Fibroblast of the aortic adventitia (primary cell): ENCODE data around the gene CCNY. TPM values are rescaled to one million over a fixed set of nuclear protein-coding genes. Genes with fewer than 3 reads are reported as not detected.
"Not testable (repeated sequence)": the region's sequence is repeated elsewhere in the genome, so short reads cannot be mapped to it uniquely, and the experiment has no call there.

Experiments used
- DNase-seq: peaks from one replicate; pipeline ENCODE4 v3.0.0-alpha.2; 2010; ENCODE audit warnings: low read depth
- H3K4me3 ChIP-seq: 2 replicates; pipeline ENCODE4 v1.5.1; 2011; ENCODE audit warnings: low read depth, mild to moderate bottlenecking, control low read depth, low read length, moderate library complexity
- total RNA-seq: library from RNA; depleted of rRNA; stranded (reverse); fragments of >200 nt; gene quantifications from 2 replicates; pipeline ENCODE4 v1.2.3, GENCODE V29; 2012; ENCODE audit warnings: low replicate concordance
- TF ChIP-seq, protein P1 (sequence below): IDR thresholded peaks from 2 replicates; pipeline ENCODE4 v1.5.1; 2011; ENCODE audit warnings: mild to moderate bottlenecking, low read length, control low read depth, inconsistent platforms; ENCODE audit not compliant: insufficient read depth

CCNY gene
- total RNA-seq, 1 donor: 55.4 TPM

DNA sequence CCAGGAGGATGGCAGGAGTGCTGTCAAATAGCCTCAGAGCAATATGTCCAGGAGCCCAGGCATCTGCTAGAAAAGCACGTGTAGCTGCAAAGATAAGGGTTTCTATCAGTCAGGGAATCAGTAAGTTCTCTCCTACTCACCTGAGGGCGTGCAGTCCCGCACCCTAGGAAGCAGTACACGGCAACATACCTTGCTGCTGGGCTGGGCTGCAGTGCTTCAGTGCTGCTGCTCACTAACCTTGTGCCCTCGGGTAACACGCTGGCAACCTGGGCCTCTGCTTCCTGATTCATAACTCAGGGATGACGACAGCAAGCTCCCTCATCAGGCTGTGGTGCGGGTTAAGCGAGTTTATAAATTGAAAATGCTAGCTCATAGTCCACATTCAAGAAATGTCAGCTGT lies 29.5 kb upstream of the CCNY start:
- TF ChIP-seq, protein P1, sequence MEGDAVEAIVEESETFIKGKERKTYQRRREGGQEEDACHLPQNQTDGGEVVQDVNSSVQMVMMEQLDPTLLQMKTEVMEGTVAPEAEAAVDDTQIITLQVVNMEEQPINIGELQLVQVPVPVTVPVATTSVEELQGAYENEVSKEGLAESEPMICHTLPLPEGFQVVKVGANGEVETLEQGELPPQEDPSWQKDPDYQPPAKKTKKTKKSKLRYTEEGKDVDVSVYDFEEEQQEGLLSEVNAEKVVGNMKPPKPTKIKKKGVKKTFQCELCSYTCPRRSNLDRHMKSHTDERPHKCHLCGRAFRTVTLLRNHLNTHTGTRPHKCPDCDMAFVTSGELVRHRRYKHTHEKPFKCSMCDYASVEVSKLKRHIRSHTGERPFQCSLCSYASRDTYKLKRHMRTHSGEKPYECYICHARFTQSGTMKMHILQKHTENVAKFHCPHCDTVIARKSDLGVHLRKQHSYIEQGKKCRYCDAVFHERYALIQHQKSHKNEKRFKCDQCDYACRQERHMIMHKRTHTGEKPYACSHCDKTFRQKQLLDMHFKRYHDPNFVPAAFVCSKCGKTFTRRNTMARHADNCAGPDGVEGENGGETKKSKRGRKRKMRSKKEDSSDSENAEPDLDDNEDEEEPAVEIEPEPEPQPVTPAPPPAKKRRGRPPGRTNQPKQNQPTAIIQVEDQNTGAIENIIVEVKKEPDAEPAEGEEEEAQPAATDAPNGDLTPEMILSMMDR: no peak
- peak; percentile 23 for DNase-seq
- no peak overlapping the region for H3K4me3 ChIP-seq

DNA sequence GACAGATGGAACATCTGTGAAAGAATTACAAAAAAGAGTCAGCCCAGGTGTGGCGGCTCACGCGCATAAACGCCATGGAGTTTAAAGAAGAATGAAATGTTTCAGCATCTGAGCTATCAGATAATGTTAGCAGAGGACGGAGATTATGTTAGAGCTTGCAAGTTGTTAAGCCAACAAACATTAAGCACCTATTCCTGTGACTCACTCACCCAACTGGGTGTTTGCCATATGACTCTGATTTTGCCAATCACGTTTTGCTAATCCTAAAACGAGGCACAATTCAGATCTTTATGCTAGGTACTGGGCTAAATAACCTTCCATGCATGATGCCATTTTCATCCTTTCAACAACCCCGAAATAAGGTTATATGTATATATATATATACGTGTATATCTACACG lies 29.0 kb upstream of the CCNY start:
- no peak overlapping the region for H3K4me3 ChIP-seq
- TF ChIP-seq, protein P1: no peak
- DNase-seq: peak; percentile 60

- TF ChIP-seq, protein P1: no peak
- H3K4me3 ChIP-seq: no peak overlapping the region
- DNase-seq: no peak
Measured at GRCh38 chr10:35308809-35309208, 27.5 kb upstream of the CCNY start.

- not testable (repeated sequence) for DNase-seq, H3K4me3 ChIP-seq
Measured at GRCh38 chr10:35314142-35314541, 22.2 kb upstream of the CCNY start.

- not testable (repeated sequence) for DNase-seq, H3K4me3 ChIP-seq
Measured at GRCh38 chr10:35315235-35315634, 21.1 kb upstream of the CCNY start.

GRCh38 chr10:35316218-35316967 lies 19.9 kb upstream of the CCNY start:
- H3K4me3 ChIP-seq: no peak overlapping the region
- DNase-seq: no peak
- TF ChIP-seq, protein P1: no peak

DNA sequence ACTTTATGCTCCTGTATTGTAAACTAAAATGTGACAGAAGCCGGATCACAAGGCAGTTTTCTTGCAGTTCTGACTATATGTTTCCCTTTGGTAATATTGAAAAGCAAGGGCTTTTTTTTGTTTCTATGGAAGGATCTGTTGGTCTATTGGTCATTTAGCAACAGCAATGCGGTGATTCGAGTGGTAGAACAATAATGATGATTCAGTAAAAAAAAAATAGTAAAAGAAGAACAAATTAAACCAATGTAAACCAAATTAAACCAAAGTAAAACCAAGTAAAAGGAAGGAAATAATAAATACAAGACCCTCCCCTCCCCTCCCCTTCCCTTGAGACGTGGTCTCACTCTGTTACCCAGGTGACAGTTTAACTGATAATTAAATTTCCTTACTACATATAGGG lies 17.8 kb upstream of the CCNY start:
- no peak for DNase-seq
- TF ChIP-seq, protein P1: no peak
- H3K4me3 ChIP-seq: no peak overlapping the region

- DNase-seq: no peak
- H3K4me3 ChIP-seq: no peak overlapping the region
- TF ChIP-seq, protein P1: no peak
Measured at GRCh38 chr10:35320341-35320740, 16.0 kb upstream of the CCNY start.
